Measurements from ENCODE around the gene TBATA.

Gene TBATA

DNA sequence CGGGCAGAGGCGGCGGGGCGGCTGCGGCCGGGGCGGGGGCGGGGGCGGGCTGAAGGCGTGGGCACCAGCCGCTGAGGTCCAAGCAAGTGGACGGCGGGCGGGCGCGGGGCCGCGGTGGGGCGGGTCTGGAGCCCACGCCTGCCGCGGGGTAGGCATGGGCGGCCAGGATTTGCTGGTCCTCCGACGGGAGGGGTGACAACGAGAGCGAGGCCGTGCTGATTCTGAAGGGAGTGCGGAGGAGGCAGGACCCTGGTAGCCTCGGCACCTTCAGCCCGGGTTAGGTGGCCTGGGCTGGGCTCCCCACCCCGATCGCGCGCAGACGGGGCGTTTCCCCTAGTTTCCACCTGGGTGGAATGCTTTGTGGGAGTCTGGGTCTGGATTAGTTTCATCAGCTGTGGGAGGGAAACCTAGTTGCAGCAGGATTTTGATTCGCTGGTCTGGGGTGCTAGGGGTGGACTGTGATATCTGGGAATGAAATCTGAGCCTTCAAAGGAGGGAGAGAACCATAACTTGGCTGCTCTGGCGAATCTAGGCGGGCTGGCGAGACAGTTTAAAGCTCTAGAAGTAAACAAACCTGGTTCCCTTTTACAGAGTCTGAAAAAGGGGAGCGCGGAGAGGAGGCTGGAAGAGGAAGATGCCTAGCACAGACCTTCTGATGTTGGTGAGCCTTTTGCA lies 31.2 kb upstream of the TBATA start:
- WGBS (ENCODE audit: insufficient coverage) = under 1% methylated on average over 24 of the region's 43 CpGs
- Histone ChIP-seq H3K36me3 (ENCODE audit: control insufficient read depth in 4 of 4, insufficient read depth in 4 of 4, low read length in 3 of 4) (peaks cover 3 to 23% (median 11%) of the 10 kb centered on the region in 4 experiments), H3K27me3 (replicated peaks in 2 of 5; ENCODE audit: control insufficient read depth in 4 of 5, insufficient read depth in 5 of 5, low read length in 4 of 5) (no peaks in the 10 kb centered on the region), H3K27ac (ENCODE audit: insufficient read depth in 1 of 2, low read depth in 1 of 2, low read length in 2 of 2, poor library complexity in 1 of 2, severe bottlenecking in 2 of 2) (peak overlapping the region in 1 of 2 experiments; percentile 56), H3K9me3 (ENCODE audit: control extremely low read depth in 1 of 5, control insufficient read depth in 4 of 5, insufficient read depth in 2 of 5, low read depth in 1 of 5, low read length in 4 of 5) (no peaks in the 10 kb centered on the region), H3K4me1 (ENCODE audit: control extremely low read depth in 1 of 4, control insufficient read depth in 4 of 4, insufficient read depth in 4 of 4, low read length in 3 of 4) (peaks cover 0 to 13% (median 3%) of the 10 kb centered on the region in 4 experiments), H3K4me3 (ENCODE audit: control insufficient read depth in 1 of 7, extremely low read depth in 1 of 7, insufficient read depth in 4 of 7, low read depth in 2 of 7, low read length in 6 of 7) (peak overlapping the region; percentile 63 to 92 (median 82))
- DNase-seq = peak in 2 of 3 donors; percentile 47 to 60
- ChIA-PET CTCF (interaction anchor here (0.7 to 2.6 kb wide), 13 partner anchors 9 to 266 kb away, joined by 3 to 10 read pairs (median 3); no protein-coding TSS in a partner anchor), POLR2A (interaction anchor here (1.3 kb wide), 1 partner anchor 11 kb away, joined by 3 read pairs; no protein-coding TSS in a partner anchor)

DNA sequence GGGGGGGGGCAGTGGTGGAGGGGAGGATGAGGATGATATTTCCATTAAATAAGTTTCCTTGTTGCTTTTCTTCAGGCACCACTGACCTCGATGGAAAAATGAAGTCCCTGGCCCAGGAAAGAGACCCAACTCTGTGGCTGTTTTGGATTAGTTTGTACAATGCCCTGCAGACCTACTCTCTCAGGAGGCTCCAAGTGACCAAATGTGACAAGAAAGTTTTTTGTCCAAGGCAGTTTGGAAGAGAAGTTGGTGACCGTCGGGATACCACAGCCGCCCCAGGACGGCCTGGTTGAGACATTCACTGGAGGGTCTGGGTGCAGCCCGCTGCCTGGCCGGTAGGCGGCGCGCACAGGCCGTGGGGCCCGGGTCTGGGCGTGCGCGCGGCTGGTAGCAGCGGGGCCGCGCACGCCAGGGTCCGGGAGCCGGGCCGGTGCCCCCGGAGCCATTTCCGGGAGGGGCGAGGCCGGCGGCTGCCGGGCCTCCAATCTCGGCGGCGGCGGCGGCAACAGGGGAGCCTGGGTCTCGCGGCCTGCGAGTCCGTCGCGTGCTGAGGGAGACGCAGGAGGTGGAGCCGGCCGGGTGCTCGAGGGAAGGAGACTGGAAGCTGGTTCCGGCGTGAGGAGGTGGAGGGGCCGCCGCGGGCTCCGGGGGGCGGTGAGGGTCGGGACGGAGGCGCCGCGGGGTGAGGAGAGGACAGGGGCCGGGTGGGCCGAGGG lies 30.5 kb upstream of the TBATA start, which contains the start of gene SGPL1:
TSS of gene SGPL1 (plus strand) at position 445 of the 716 bp plus-strand sequence. CDS start 906 bp downstream, outside the sequence.
- peaks cover 3 to 16% (median 7%) of the 10 kb centered on the region in 4 experiments for H3K36me3 ChIP-seq (ENCODE audit: control insufficient read depth in 4 of 4, insufficient read depth in 4 of 4, low read length in 3 of 4)
- H3K27me3 ChIP-seq (replicated peaks in 2 of 5; ENCODE audit: control insufficient read depth in 4 of 5, insufficient read depth in 5 of 5, low read length in 4 of 5) = no peaks in the 10 kb centered on the region
- peak within 1 kb of the TSS in 1 of 2 experiments; percentile 56 for H3K27ac ChIP-seq (ENCODE audit: insufficient read depth in 1 of 2, low read depth in 1 of 2, low read length in 2 of 2, poor library complexity in 1 of 2, severe bottlenecking in 2 of 2)
- no peaks in the 10 kb centered on the region for H3K9me3 ChIP-seq (ENCODE audit: control extremely low read depth in 1 of 5, control insufficient read depth in 4 of 5, insufficient read depth in 2 of 5, low read depth in 1 of 5, low read length in 4 of 5)
- WGBS (ENCODE audit: insufficient coverage) = 2% methylated on average over 41 of the region's 58 CpGs
- DNase-seq = peak; percentile 66 to 82 (median 77)
- POLR2A ChIA-PET = no interaction called here
- H3K4me3 ChIP-seq (ENCODE audit: control insufficient read depth in 1 of 7, extremely low read depth in 1 of 7, insufficient read depth in 4 of 7, low read depth in 2 of 7, low read length in 6 of 7) = peak within 1 kb of the TSS; percentile 63 to 92 (median 82)
- H3K4me1 ChIP-seq (ENCODE audit: control extremely low read depth in 1 of 4, control insufficient read depth in 4 of 4, insufficient read depth in 4 of 4, low read length in 3 of 4) = peaks cover 0 to 13% (median 3%) of the 10 kb centered on the region in 4 experiments
- CTCF ChIA-PET = interaction anchor here (1.2 to 2.6 kb wide), 9 partner anchors 9 to 71 kb away, joined by 3 to 10 read pairs (median 4); no protein-coding TSS in a partner anchor

DNA sequence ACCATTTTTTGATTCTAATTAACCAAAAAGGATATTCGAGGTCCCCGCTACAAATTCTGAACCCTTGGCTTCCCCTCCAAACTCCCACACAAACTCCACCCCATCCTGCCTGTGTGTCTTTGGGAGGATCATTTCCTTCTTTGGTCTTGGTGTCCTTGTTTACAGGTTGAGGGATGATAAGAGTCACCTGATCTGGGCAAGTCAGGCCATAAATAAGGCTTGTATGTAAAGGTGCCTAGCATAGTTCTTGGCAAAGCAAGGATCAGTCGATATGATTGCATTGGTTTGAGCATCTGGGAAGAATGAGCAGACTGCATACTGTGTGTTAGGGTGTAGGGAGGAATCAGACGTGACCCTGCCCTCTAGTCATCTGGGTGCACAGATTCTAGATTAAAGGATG lies 28.9 kb upstream of the TBATA start:
- no peaks in the 10 kb centered on the region for H3K27me3 ChIP-seq (replicated peaks in 2 of 5; ENCODE audit: control insufficient read depth in 4 of 5, insufficient read depth in 5 of 5, low read length in 4 of 5)
- H3K27ac ChIP-seq (ENCODE audit: insufficient read depth in 1 of 2, low read depth in 1 of 2, low read length in 2 of 2, poor library complexity in 1 of 2, severe bottlenecking in 2 of 2) = no peak overlapping the region
- ChIA-PET CTCF (interaction anchor here (1.0 to 1.6 kb wide), 5 partner anchors 10 to 264 kb away, joined by 3 to 6 read pairs (median 5); no protein-coding TSS in a partner anchor), POLR2A (no interaction called here)
- no peaks in the 10 kb centered on the region for H3K9me3 ChIP-seq (ENCODE audit: control extremely low read depth in 1 of 5, control insufficient read depth in 4 of 5, insufficient read depth in 2 of 5, low read depth in 1 of 5, low read length in 4 of 5)
- H3K36me3 ChIP-seq (ENCODE audit: control insufficient read depth in 4 of 4, insufficient read depth in 4 of 4, low read length in 3 of 4) = peaks cover 2 to 7% (median 5%) of the 10 kb centered on the region in 4 experiments
- WGBS (ENCODE audit: insufficient coverage) = 95% methylated on average over 4 of the region's 4 CpGs
- peaks cover 0 to 16% (median 3%) of the 10 kb centered on the region in 4 experiments for H3K4me1 ChIP-seq (ENCODE audit: control extremely low read depth in 1 of 4, control insufficient read depth in 4 of 4, insufficient read depth in 4 of 4, low read length in 3 of 4)
- DNase-seq = no peak
- no peak overlapping the region for H3K4me3 ChIP-seq (ENCODE audit: control insufficient read depth in 1 of 7, extremely low read depth in 1 of 7, insufficient read depth in 4 of 7, low read depth in 2 of 7, low read length in 6 of 7)

DNA sequence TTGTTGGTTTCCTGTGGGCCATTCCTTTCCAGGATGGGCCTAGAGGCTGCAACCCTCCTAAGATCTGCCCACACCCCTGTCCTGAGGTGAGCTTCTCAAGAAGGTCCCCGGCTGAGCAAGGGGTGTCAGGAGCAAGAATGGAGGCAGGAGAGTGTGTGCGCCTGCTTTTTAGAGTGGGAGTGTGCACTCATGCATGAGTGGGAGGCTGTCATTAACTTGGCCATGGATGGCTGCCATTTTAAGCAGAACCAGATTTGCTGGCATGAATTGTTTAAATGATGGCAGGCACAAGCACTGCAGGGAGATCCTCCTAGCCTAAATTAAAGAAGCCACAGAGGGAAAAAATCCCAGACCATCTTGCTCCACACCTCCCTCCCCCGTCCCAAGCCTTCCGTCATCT lies 27.6 kb upstream of the TBATA start:
- Histone ChIP-seq H3K4me1 (ENCODE audit: control extremely low read depth in 1 of 4, control insufficient read depth in 4 of 4, insufficient read depth in 4 of 4, low read length in 3 of 4) (peaks cover 0 to 21% (median 6%) of the 10 kb centered on the region in 4 experiments), H3K27ac (ENCODE audit: insufficient read depth in 1 of 2, low read depth in 1 of 2, low read length in 2 of 2, poor library complexity in 1 of 2, severe bottlenecking in 2 of 2) (no peak overlapping the region), H3K9me3 (ENCODE audit: control extremely low read depth in 1 of 5, control insufficient read depth in 4 of 5, insufficient read depth in 2 of 5, low read depth in 1 of 5, low read length in 4 of 5) (no peaks in the 10 kb centered on the region), H3K27me3 (replicated peaks in 2 of 5; ENCODE audit: control insufficient read depth in 4 of 5, insufficient read depth in 5 of 5, low read length in 4 of 5) (no peaks in the 10 kb centered on the region), H3K36me3 (ENCODE audit: control insufficient read depth in 4 of 4, insufficient read depth in 4 of 4, low read length in 3 of 4) (peaks cover 0 to 5% (median 2%) of the 10 kb centered on the region in 4 experiments), H3K4me3 (ENCODE audit: control insufficient read depth in 1 of 7, extremely low read depth in 1 of 7, insufficient read depth in 4 of 7, low read depth in 2 of 7, low read length in 6 of 7) (no peak overlapping the region)
- no peak for DNase-seq
- 100% methylated on average over 3 of the region's 4 CpGs for WGBS (ENCODE audit: insufficient coverage)
- CTCF ChIA-PET = interaction anchor here (1.0 to 1.6 kb wide), 6 partner anchors 9 to 263 kb away, joined by 3 to 5 read pairs (median 4); no protein-coding TSS in a partner anchor
- POLR2A ChIA-PET = no interaction called here

DNA sequence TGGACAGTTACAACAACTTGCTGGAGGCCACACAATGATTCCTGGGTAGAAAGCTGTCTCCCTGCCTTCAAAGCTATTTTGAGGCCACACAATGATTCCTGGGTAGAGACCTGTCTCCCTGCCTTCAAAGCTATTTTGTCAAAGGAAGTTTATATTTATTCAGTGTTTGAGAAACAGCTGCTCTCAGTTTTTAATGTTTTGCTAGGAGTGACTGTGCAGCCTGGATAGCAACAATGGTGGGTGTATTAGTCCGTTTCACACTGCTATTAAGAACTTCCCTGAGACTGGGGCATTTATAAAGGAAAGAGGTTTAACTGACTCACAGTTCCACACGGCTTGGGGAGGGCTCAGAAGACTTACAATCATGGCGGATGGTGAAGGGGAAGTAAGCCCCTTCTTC lies 26.7 kb upstream of the TBATA start:
- POLR2A ChIA-PET = interaction anchor here (0.5 kb wide), 1 partner anchor 1754 kb away, joined by 3 read pairs; no protein-coding TSS in a partner anchor
- Histone ChIP-seq H3K27ac (ENCODE audit: insufficient read depth in 1 of 2, low read depth in 1 of 2, low read length in 2 of 2, poor library complexity in 1 of 2, severe bottlenecking in 2 of 2) (no peak overlapping the region), H3K4me3 (ENCODE audit: control insufficient read depth in 1 of 7, extremely low read depth in 1 of 7, insufficient read depth in 4 of 7, low read depth in 2 of 7, low read length in 6 of 7) (no peak overlapping the region), H3K9me3 (ENCODE audit: control extremely low read depth in 1 of 5, control insufficient read depth in 4 of 5, insufficient read depth in 2 of 5, low read depth in 1 of 5, low read length in 4 of 5) (no peaks in the 10 kb centered on the region), H3K27me3 (replicated peaks in 2 of 5; ENCODE audit: control insufficient read depth in 4 of 5, insufficient read depth in 5 of 5, low read length in 4 of 5) (no peaks in the 10 kb centered on the region), H3K36me3 (ENCODE audit: control insufficient read depth in 4 of 4, insufficient read depth in 4 of 4, low read length in 3 of 4) (no peaks in the 10 kb centered on the region), H3K4me1 (ENCODE audit: control extremely low read depth in 1 of 4, control insufficient read depth in 4 of 4, insufficient read depth in 4 of 4, low read length in 3 of 4) (peaks cover 0 to 30% (median 11%) of the 10 kb centered on the region in 4 experiments)
- CTCF ChIA-PET = no interaction called here
- no peak for DNase-seq
- 100% methylated on average over 1 of the region's 3 CpGs for WGBS (ENCODE audit: insufficient coverage)

DNA sequence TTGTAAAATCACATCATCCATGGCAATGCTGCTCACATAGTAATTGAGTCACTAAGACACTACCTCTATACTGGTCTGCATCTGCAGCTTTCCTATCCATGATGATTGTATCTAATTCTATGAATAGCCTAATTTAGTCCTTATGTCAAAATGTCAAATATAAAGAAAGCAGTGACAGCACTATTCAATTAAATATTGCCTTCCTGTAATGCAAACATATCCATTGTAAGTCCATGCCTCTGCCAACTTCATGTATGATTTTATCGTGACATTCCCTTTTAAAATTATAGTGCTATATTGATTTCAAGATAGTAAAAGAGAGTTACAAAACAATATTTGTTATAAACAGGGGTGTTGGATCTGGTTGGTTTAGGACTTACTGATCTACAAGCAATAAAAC lies 25.8 kb upstream of the TBATA start:
- H3K27ac ChIP-seq (ENCODE audit: insufficient read depth in 1 of 2, low read depth in 1 of 2, low read length in 2 of 2, poor library complexity in 1 of 2, severe bottlenecking in 2 of 2) = no peak overlapping the region
- WGBS (ENCODE audit: insufficient coverage) = no CpG with 5 or more reads among the region's 1 CpG
- H3K27me3 ChIP-seq (replicated peaks in 2 of 5; ENCODE audit: control insufficient read depth in 4 of 5, insufficient read depth in 5 of 5, low read length in 4 of 5) = no peaks in the 10 kb centered on the region
- no peak for DNase-seq
- H3K36me3 ChIP-seq (ENCODE audit: control insufficient read depth in 4 of 4, insufficient read depth in 4 of 4, low read length in 3 of 4) = no peaks in the 10 kb centered on the region
- peaks cover 0 to 24% (median 8%) of the 10 kb centered on the region in 4 experiments for H3K4me1 ChIP-seq (ENCODE audit: control extremely low read depth in 1 of 4, control insufficient read depth in 4 of 4, insufficient read depth in 4 of 4, low read length in 3 of 4)
- POLR2A ChIA-PET = interaction anchor here (0.5 kb wide), 1 partner anchor 52 kb away, joined by 3 read pairs; no protein-coding TSS in a partner anchor
- CTCF ChIA-PET = no interaction called here
- no peaks in the 10 kb centered on the region for H3K9me3 ChIP-seq (ENCODE audit: control extremely low read depth in 1 of 5, control insufficient read depth in 4 of 5, insufficient read depth in 2 of 5, low read depth in 1 of 5, low read length in 4 of 5)
- no peak overlapping the region for H3K4me3 ChIP-seq (ENCODE audit: control insufficient read depth in 1 of 7, extremely low read depth in 1 of 7, insufficient read depth in 4 of 7, low read depth in 2 of 7, low read length in 6 of 7)
